Measurements from ENCODE around the gene SMYD3. TPM values are rescaled to one million over a fixed set of nuclear protein-coding genes. Genes with fewer than 3 reads are reported as not detected.

SMYD3 gene
- total and polyA plus RNA-seq, 2 of the 13 experiments (the other 11 are each of a cell fraction or from before 2014, with no cell fraction given), result 27.7 to 35.8 TPM

DNA sequence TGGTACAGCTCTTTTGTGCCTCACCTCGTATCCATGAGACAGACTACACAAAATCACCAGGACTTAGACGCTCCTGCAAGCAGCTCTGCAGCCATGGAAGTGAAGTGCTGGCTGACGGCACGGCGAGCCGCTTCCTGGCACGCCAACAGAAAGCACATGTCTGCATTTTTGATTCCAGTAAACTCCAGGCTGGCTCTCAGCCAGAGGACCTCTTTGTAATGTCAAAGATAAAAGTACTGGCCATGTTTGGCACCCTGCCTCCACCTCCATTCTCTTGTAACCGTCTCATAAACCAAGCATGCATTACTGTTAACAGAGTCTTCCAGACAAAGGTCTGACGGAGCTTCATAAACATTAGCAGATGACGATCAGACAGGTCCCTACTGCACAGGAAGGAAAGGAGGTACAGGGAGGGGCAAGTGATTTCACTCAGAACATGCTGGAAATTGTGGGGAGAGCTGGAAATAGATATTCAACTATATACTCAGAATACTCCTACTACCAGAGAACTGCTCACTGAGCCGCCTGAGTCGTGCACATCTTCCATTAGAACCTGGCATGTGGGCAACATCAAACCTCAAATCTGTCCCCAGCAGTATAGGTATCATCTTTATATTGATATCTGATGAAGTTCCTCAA is 632.0 kb downstream of the SMYD3 start (continued):
- TF ChIP-seq KIAA2018 (CRISPR knock-in tag; IDR thresholded peaks at IDR 0.05; ENCODE audit: borderline replicate concordance), result no peak
- no peak for TF ChIP-seq DZIP1 (CRISPR knock-in tag; IDR thresholded peaks at IDR 0.05)
- TF ChIP-seq ZNF574 (CRISPR knock-in tag; IDR thresholded peaks at IDR 0.05), result no peak
- no peak for TF ChIP-seq TBL1XR1 (IDR thresholded peaks at IDR 0.05; ENCODE audit: borderline replicate concordance, low read length, partially characterized antibody)
